Myometrial cell (primary cell): ENCODE data around the gene CEP89. TPM values are rescaled to one million over a fixed set of nuclear protein-coding genes. Genes with fewer than 3 reads are reported as not detected.

Source experiments
- total RNA-seq: library from RNA; depleted of rRNA; stranded (reverse); fragments of >200 nt; gene quantifications from 2 replicates; pipeline ENCODE4 v1.2.3, GENCODE V29; 2015

The CEP89 gene
- 16.5 and 23.4 TPM in 2 replicates for total RNA-seq

GRCh38 chr19:32971715-32972540, at the start of gene CEP89, which contains the start of gene FAAP24:
CEP89 (minus strand) TSS chr19:32971958; CDS start chr19:32971874, 84 bp downstream.
FAAP24 (plus strand) TSS chr19:32972242; CDS start chr19:32973197, 955 bp downstream.

DNA sequence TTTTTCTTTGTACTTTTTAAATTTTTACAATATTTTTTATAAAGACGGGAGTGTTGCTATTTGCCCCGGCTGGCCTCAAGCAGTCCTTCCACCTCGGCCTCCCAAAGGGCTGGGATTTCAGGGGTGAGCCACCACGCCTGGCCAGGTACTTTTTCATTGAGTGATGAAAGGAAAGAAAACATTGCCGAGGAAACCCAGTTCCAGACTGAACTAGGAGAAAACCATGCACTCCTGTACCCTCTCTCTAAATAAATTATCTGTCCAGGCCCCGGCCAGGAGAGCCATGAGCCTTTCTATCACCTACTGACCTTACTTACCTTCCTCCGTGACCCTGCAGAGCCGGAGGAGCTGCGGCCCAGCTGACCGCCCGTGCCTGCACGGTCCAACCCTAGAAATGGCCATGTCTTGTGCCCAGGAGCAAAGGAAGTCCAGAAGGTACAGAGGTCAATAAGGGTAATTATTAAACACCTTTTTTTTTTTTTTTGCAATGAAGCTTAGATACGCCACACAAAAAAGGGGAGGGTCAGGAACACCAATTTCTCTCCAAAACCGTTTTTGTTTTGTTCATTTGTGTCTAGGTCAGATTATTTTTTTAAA, 102.3 kb downstream of the CEP89 start, which contains the start of gene SLC7A9:
Gene SLC7A9 (minus strand): TSS at position 399 of the 597 bp plus-strand sequence. CDS start 1,233 bp downstream, outside the sequence.

Other genes with a start within 250 kb of the CEP89 start
- gene SLC7A9, start 102.2 kb downstream of the CEP89 start, total RNA-seq: not detected in 2 replicates
- gene FAAP24, start 284 bp upstream of the CEP89 start, total RNA-seq: 6.3 and 6.6 TPM in 2 replicates
- 2.3 and 2.6 TPM in 2 replicates for gene RHPN2, start 92.9 kb upstream of the CEP89 start, total RNA-seq
- 3.5 and 5.1 TPM in 2 replicates for gene GPATCH1, start 109.2 kb upstream of the CEP89 start, total RNA-seq
- not detected in 2 replicates for gene WDR88, start 160.2 kb upstream of the CEP89 start, total RNA-seq
- 15.3 and 21.4 TPM in 2 replicates for gene LRP3, start 222.4 kb upstream of the CEP89 start, total RNA-seq